Caco-2 (cell line): ENCODE data around the gene TRIM4. TPM values are rescaled to one million over a fixed set of nuclear protein-coding genes. Genes with fewer than 3 reads are reported as not detected.

Experiments
- BruUV-seq: library from RNA; stranded (reverse); fragments of 400-500 nt; replicated peaks from 2 replicates; lab custom pipeline; 2021; lab: Mats Ljungman, UMichigan
- CTCF ChIA-PET: fragments of 300-600 bp; sonication (Branson Sonifier 250); formaldehyde crosslinking; loops from one replicate; lab custom pipeline; 2022; ENCODE audit warnings: antibody characterized with exemption; lab: Charles Lee
- POLR2A ChIA-PET: fragments of 300-600 bp; sonication (Branson Sonifier 250); formaldehyde crosslinking; loops from one replicate; lab custom pipeline; 2022; ENCODE audit warnings: antibody characterized with exemption; lab: Charles Lee
- DNase-seq, 2 experiments: peaks; one replicate each; pipeline versions ENCODE4 v3.0.0 to v3.0.0-alpha.2; 2020 to 2022
- H3K27me3 ChIP-seq: replicated peaks from 2 replicates; pipeline ENCODE4 v1.6.0; 2011; ENCODE audit warnings: low read length; ENCODE audit not compliant: control insufficient read depth, insufficient read depth
- H3K36me3 ChIP-seq: 2 replicates; pipeline ENCODE4 v1.5.1; 2011; ENCODE audit warnings: low read length; ENCODE audit not compliant: control insufficient read depth, insufficient read depth
- H3K4me1 ChIP-seq: fragments of 250-450 bp; sonication (Bioruptor Pico); 2 replicates; pipeline ENCODE4 v1.5.1; 2020; ENCODE audit warnings: mild to moderate bottlenecking
- H3K4me3 ChIP-seq: 2 replicates; pipeline ENCODE4 v1.5.1; 2011; ENCODE audit warnings: low read depth, mild to moderate bottlenecking, control low read depth, low read length
- H3K9me3 ChIP-seq: fragments of 250-450 bp; sonication (Bioruptor Pico); 2 replicates; pipeline ENCODE4 v1.5.1; 2020; ENCODE audit warnings: mild to moderate bottlenecking, moderate library complexity
- H3K27ac Mint-ChIP-seq: one replicate; pipeline ENCODE4 v1.8.0; 2022; ENCODE audit warnings: mixed read lengths; ENCODE audit not compliant: unreplicated experiment
- H3K27me3 Mint-ChIP-seq: one replicate; pipeline ENCODE4 v1.8.0; 2022; ENCODE audit warnings: mixed read lengths; ENCODE audit not compliant: insufficient read depth, unreplicated experiment
- H3K36me3 Mint-ChIP-seq: one replicate; pipeline ENCODE4 v1.8.0; 2022; ENCODE audit warnings: mild to moderate bottlenecking, mixed read lengths; ENCODE audit not compliant: insufficient read depth, unreplicated experiment
- H3K4me1 Mint-ChIP-seq: one replicate; pipeline ENCODE4 v1.8.0; 2022; ENCODE audit warnings: low read depth, mixed read lengths; ENCODE audit not compliant: unreplicated experiment
- H3K4me3 Mint-ChIP-seq: one replicate; pipeline ENCODE4 v1.8.0; 2022; ENCODE audit warnings: mild to moderate bottlenecking, moderate library complexity, mixed read lengths; ENCODE audit not compliant: unreplicated experiment
- H3K9me3 Mint-ChIP-seq: one replicate; pipeline ENCODE4 v1.8.0; 2022; ENCODE audit warnings: mixed read lengths; ENCODE audit not compliant: unreplicated experiment
- CTCF ChIP-seq, 2 experiments: fragments of 200-600 bp in 1 of 2; IDR thresholded peaks; 1 replicate in 1 of 2; 2 replicates in 1 of 2; pipeline versions ENCODE4 v1.5.1 to v1.8.0; 2011 to 2022; ENCODE audit warnings: antibody characterized with exemption in 1 of 2, control low read depth in 1 of 2, inconsistent platforms in 1 of 2, low read depth in 1 of 2, low read length in 1 of 2, mild to moderate bottlenecking in 1 of 2, moderate library complexity in 1 of 2; ENCODE audit not compliant: insufficient read depth in 1 of 2, severe bottlenecking in 1 of 2, unreplicated experiment in 1 of 2
- intact Hi-C: fragments of 100-400 bp; cut with micrococcal nuclease; formaldehyde crosslinking; loops from one replicate; pipeline ENCODE4 v1.10.0; 2022; ENCODE audit not compliant: unreplicated experiment
- total RNA-seq: library from RNA; stranded (reverse); gene quantifications from 2 replicates; pipeline ENCODE4 v1.2.3, GENCODE V29; 2022

Gene TRIM4
- total RNA-seq, 1 experiment from 2014 or later, result 22.5 TPM

GRCh38 chr7:99860281-99861127 lies 58.8 kb downstream of the TRIM4 start:
- TF ChIP-seq CTCF (IDR thresholded peaks at IDR 0.05; ENCODE audit: insufficient read depth in 1 of 2, low read depth in 1 of 2, low read length in 1 of 2, severe bottlenecking in 1 of 2, unreplicated experiment in 1 of 2), result no peak
- ChIA-PET POLR2A (no interaction called here), CTCF (no interaction called here)
- peak overlapping the region; percentile 21 for H3K27ac Mint-ChIP-seq
- no peak overlapping the region for H3K4me3 ChIP-seq
- no peaks in the 10 kb centered on the region for H3K36me3 ChIP-seq
- H3K9me3 Mint-ChIP-seq, result no peaks in the 10 kb centered on the region
- no peaks in the 10 kb centered on the region for H3K36me3 Mint-ChIP-seq
- DNase-seq, result peak; percentile 32 to 57
- no peak overlapping the region for H3K4me3 Mint-ChIP-seq
- peaks cover 7% of the 10 kb centered on the region for H3K4me1 Mint-ChIP-seq
- H3K27me3 ChIP-seq, result no peaks in the 10 kb centered on the region
- H3K4me1 ChIP-seq, result peaks cover 22% of the 10 kb centered on the region
- BruUV-seq, result no TSS peak
- H3K9me3 ChIP-seq, result 0 out of 2 replicates have a peak, but pooled peaks cover under 1% of the 10 kb centered on the region
- intact Hi-C loops, result no loop called here
- no peaks in the 10 kb centered on the region for H3K27me3 Mint-ChIP-seq

GRCh38 chr7:99855236-99855635 lies 64.1 kb downstream of the TRIM4 start:
- peaks cover 7% of the 10 kb centered on the region for H3K4me1 Mint-ChIP-seq

More at GRCh38 chr7:99855236-99855635, 64.1 kb downstream of the TRIM4 start:
- H3K27me3 ChIP-seq, result no peaks in the 10 kb centered on the region
- ChIA-PET POLR2A (no interaction called here), CTCF (no interaction called here)
- Mint-ChIP-seq H3K36me3 (no peaks in the 10 kb centered on the region), H3K27me3 (peaks cover 3% of the 10 kb centered on the region), H3K4me3 (no peak overlapping the region), H3K27ac (no peak overlapping the region), H3K9me3 (no peaks in the 10 kb centered on the region)
- intact Hi-C loops, result no loop called here
- no peak overlapping the region for H3K4me3 ChIP-seq
- H3K36me3 ChIP-seq, result no peaks in the 10 kb centered on the region
- no peak for TF ChIP-seq CTCF (IDR thresholded peaks at IDR 0.05; ENCODE audit: insufficient read depth in 1 of 2, low read depth in 1 of 2, low read length in 1 of 2, severe bottlenecking in 1 of 2, unreplicated experiment in 1 of 2)
- BruUV-seq, result no TSS peak
- DNase-seq, result no peak
- peaks cover 14% of the 10 kb centered on the region for H3K4me1 ChIP-seq
- peaks cover 7% of the 10 kb centered on the region; the same call in 1 of the 2 replicates for H3K9me3 ChIP-seq
